ENCODE results near the gene UFSP1. TPM values are rescaled to one million over a fixed set of nuclear protein-coding genes. Genes with fewer than 3 reads are reported as not detected.
A peak's percentile ranks its signal among the peaks of the same experiment; 100 is the strongest.

The UFSP1 gene
- total RNA-seq, 1 experiment from 2014 or later, result 5.6 TPM

DNA sequence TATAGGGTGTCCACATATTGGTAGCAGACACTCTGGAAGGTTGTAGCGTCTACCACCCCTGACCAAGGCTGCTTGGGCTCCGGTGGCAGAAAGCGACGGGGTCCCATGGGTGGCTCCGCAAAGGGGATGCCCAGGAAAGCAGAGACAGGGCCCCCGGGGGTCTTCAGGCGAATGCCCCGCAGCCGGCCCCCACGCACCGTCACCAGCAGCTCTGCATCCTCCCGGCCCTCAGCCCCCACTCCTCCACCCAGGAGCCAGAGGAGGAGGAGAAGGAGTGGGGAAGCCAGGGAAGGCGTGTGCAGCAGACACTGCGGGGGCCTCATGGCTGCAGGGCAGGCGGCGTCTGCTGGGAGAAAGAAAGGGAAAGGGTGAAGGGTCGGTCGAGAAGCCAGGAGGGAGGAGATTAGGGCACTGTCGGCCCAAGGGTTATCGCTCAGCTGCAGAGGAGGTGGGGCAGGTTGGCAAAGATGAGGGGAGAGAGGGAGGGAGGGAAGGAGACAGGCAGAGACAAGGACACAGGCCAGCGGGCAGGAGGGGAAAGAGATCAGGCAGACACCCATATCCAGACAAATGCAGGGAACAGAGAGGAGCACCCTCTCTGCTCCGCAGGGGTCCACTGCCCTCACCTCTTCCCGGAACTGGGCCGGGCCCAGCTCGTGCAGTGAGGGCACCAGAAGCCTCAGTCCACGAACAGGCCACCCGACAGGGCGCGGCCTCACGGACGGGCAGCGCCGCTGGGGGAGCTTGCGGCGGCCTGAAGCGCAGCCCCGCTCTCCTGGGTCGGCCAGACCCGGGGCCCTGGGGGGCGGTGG lies 4.6 kb upstream of the UFSP1 start:
- peak overlapping the region; percentile 91 for H3K4me2 ChIP-seq (ENCODE audit: low read length)
- CTCF ChIA-PET, result interaction anchor here (1.2 to 1.4 kb wide), 4 partner anchors 165 to 262 kb away, joined by 3 to 4 read pairs (median 3); no protein-coding TSS in a partner anchor

DNA sequence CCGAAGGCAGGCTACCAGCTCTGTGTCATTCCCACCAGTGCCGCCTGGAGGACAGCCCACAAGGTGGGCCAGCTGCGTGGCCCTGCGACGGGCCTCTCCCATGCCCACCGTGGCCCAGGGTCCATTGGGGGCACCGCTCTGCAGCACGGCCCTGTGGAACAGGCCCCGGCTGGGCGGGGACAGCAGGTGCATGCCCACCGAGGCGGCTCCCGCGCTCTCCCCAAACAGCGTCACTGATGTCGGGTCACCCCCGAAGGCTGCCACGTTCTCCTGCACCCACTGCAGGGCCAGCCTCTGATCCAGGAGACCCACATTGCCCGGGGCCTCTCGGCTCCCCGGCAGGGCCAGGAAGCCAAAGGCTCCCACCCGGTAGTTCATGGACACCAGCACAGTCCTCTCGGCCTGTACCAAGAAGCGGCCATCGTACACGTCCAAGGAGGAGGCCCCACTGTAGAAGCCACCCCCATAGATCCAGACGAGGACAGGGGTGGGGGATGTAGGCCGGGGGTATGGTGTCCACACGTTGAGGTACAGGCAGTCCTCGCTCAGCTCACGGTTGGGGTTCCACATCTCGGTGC lies 3.9 kb upstream of the UFSP1 start:
- Histone ChIP-seq H2AFZ (ENCODE audit: low read depth, low read length, poor library complexity, severe bottlenecking) (no peak overlapping the region), H3K4me2 (ENCODE audit: low read length) (no peak overlapping the region), H3K4me1 (ENCODE audit: control insufficient read depth in 1 of 2, insufficient read depth in 2 of 2, low read length in 2 of 2) (peaks cover 12 to 60% of the 10 kb centered on the region in 2 experiments), H3K4me3 (replicated peaks in 1 of 2; ENCODE audit: low read depth in 1 of 2, low read length in 2 of 2) (no peak overlapping the region), H3K36me3 (ENCODE audit: control insufficient read depth in 1 of 2, insufficient read depth in 2 of 2, low read length in 2 of 2) (peaks cover 0 to 8% of the 10 kb centered on the region in 2 experiments; a peak in 1 of 4 replicates), H3K27me3 (ENCODE audit: insufficient read depth, low read length) (no peaks in the 10 kb centered on the region; the same call in 1 of the 2 replicates), H3K79me2 (ENCODE audit: insufficient read depth, low read length) (peaks cover 10% of the 10 kb centered on the region), H3K9ac (ENCODE audit: low read length) (no peak overlapping the region), H3K9me2 (ENCODE audit: insufficient read depth) (no peaks in the 10 kb centered on the region), H3K27ac (ENCODE audit: low read depth, low read length) (no peak overlapping the region), H4K20me1 (ENCODE audit: insufficient read depth) (no peaks in the 10 kb centered on the region), H3K9me3 (ENCODE audit: control insufficient read depth in 1 of 2, insufficient read depth in 1 of 2, low read depth in 1 of 2, low read length in 2 of 2) (no peaks in the 10 kb centered on the region)
- intact Hi-C loops (cut with micrococcal nuclease), result no loop called here
- no peak for ATAC-seq
- RAD21 ChIA-PET (ENCODE audit: low non-redundant PET in 1 of 2, low total read pairs in 2 of 2, uncharacterized antibody in 2 of 2, unreplicated experiment in 2 of 2), result no interaction called here
- no TSS peak for BruUV-seq (replicated peaks)
- POLR2A ChIA-PET, result interaction anchor here (0.5 kb wide), 1 partner anchor 250 kb away, joined by 4 read pairs; no protein-coding TSS in a partner anchor
- DNase-seq (ENCODE audit: low read depth, low spot score), result no peak
- CTCF ChIA-PET, result no interaction called here
- TF ChIP-seq POLR2A (IDR thresholded peaks at IDR 0.05; ENCODE audit: borderline replicate concordance, extremely low read depth, insufficient read depth, insufficient read length) (no peak), RAD21 (IDR thresholded peaks at IDR 0.05; ENCODE audit: low read depth) (no peak), EZH2phosphoT487 (IDR thresholded peaks at IDR 0.05; ENCODE audit: borderline replicate concordance) (no peak), EGR1 (IDR thresholded peaks at IDR 0.05; ENCODE audit: low read depth) (no peak), SIN3A (IDR thresholded peaks at IDR 0.05; ENCODE audit: low read depth) (no peak), SRF (IDR thresholded peaks at IDR 0.05; ENCODE audit: low read depth) (no peak), ELF1 (IDR thresholded peaks at IDR 0.05; ENCODE audit: borderline replicate concordance, low read depth) (no peak), ZNF274 (IDR thresholded peaks at IDR 0.05; ENCODE audit: low read depth, low read length) (no peak)
- TF ChIP-seq, protein P1, sequence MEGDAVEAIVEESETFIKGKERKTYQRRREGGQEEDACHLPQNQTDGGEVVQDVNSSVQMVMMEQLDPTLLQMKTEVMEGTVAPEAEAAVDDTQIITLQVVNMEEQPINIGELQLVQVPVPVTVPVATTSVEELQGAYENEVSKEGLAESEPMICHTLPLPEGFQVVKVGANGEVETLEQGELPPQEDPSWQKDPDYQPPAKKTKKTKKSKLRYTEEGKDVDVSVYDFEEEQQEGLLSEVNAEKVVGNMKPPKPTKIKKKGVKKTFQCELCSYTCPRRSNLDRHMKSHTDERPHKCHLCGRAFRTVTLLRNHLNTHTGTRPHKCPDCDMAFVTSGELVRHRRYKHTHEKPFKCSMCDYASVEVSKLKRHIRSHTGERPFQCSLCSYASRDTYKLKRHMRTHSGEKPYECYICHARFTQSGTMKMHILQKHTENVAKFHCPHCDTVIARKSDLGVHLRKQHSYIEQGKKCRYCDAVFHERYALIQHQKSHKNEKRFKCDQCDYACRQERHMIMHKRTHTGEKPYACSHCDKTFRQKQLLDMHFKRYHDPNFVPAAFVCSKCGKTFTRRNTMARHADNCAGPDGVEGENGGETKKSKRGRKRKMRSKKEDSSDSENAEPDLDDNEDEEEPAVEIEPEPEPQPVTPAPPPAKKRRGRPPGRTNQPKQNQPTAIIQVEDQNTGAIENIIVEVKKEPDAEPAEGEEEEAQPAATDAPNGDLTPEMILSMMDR (IDR thresholded peaks at IDR 0.05 in 2 of 3, conservative IDR thresholded peaks at IDR 0.05 in 1 of 3; ENCODE audit: borderline replicate concordance in 1 of 3, insufficient read depth in 1 of 3, low read depth in 2 of 3, low read length in 2 of 3), result no peak
- TF ChIP-seq, protein P2, sequence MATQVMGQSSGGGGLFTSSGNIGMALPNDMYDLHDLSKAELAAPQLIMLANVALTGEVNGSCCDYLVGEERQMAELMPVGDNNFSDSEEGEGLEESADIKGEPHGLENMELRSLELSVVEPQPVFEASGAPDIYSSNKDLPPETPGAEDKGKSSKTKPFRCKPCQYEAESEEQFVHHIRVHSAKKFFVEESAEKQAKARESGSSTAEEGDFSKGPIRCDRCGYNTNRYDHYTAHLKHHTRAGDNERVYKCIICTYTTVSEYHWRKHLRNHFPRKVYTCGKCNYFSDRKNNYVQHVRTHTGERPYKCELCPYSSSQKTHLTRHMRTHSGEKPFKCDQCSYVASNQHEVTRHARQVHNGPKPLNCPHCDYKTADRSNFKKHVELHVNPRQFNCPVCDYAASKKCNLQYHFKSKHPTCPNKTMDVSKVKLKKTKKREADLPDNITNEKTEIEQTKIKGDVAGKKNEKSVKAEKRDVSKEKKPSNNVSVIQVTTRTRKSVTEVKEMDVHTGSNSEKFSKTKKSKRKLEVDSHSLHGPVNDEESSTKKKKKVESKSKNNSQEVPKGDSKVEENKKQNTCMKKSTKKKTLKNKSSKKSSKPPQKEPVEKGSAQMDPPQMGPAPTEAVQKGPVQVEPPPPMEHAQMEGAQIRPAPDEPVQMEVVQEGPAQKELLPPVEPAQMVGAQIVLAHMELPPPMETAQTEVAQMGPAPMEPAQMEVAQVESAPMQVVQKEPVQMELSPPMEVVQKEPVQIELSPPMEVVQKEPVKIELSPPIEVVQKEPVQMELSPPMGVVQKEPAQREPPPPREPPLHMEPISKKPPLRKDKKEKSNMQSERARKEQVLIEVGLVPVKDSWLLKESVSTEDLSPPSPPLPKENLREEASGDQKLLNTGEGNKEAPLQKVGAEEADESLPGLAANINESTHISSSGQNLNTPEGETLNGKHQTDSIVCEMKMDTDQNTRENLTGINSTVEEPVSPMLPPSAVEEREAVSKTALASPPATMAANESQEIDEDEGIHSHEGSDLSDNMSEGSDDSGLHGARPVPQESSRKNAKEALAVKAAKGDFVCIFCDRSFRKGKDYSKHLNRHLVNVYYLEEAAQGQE (IDR thresholded peaks at IDR 0.05; ENCODE audit: low read depth), result no peak

More for the DNA sequence above, 4.6 kb upstream of the UFSP1 start:
- Histone ChIP-seq H3K9me2 (ENCODE audit: insufficient read depth) (no peaks in the 10 kb centered on the region), H3K9me3 (ENCODE audit: control insufficient read depth in 1 of 2, insufficient read depth in 1 of 2, low read depth in 1 of 2, low read length in 2 of 2) (no peaks in the 10 kb centered on the region), H3K9ac (ENCODE audit: low read length) (no peak overlapping the region), H3K27ac (ENCODE audit: low read depth, low read length) (no peak overlapping the region), H3K79me2 (ENCODE audit: insufficient read depth, low read length) (peaks cover 3% of the 10 kb centered on the region), H2AFZ (ENCODE audit: low read depth, low read length, poor library complexity, severe bottlenecking) (no peak overlapping the region), H4K20me1 (ENCODE audit: insufficient read depth) (no peaks in the 10 kb centered on the region), H3K27me3 (ENCODE audit: insufficient read depth, low read length) (no peaks in the 10 kb centered on the region; the same call in 1 of the 2 replicates), H3K4me1 (ENCODE audit: control insufficient read depth in 1 of 2, insufficient read depth in 2 of 2, low read length in 2 of 2) (peaks cover 12 to 53% of the 10 kb centered on the region in 2 experiments), H3K4me3 (replicated peaks in 1 of 2; ENCODE audit: low read depth in 1 of 2, low read length in 2 of 2) (peak overlapping the region in 1 of 2 experiments; percentile 60; a peak in 2 of 4 replicates), H3K36me3 (ENCODE audit: control insufficient read depth in 1 of 2, insufficient read depth in 2 of 2, low read length in 2 of 2) (peaks cover 0 to under 1% of the 10 kb centered on the region in 2 experiments; a peak in 1 of 4 replicates)
- TF ChIP-seq RAD21 (IDR thresholded peaks at IDR 0.05; ENCODE audit: low read depth), result no peak
- no peak for TF ChIP-seq TCF7L2 (IDR thresholded peaks at IDR 0.05; ENCODE audit: borderline replicate concordance, extremely low read depth, insufficient read depth, insufficient read length)
- TF ChIP-seq ELF1 (IDR thresholded peaks at IDR 0.05; ENCODE audit: borderline replicate concordance, low read depth), result no peak
- TF ChIP-seq EZH2phosphoT487 (IDR thresholded peaks at IDR 0.05; ENCODE audit: borderline replicate concordance), result no peak
- intact Hi-C loops (cut with micrococcal nuclease), result no loop called here
- no TSS peak for BruUV-seq (replicated peaks)
- ATAC-seq, result no peak
- RAD21 ChIA-PET (ENCODE audit: low non-redundant PET in 1 of 2, low total read pairs in 2 of 2, uncharacterized antibody in 2 of 2, unreplicated experiment in 2 of 2), result interaction anchor here in 1 of 2 experiments (1.4 kb wide), 1 partner anchor 389 kb away, joined by 3 read pairs; no protein-coding TSS in a partner anchor
- DNase-seq (ENCODE audit: low read depth, low spot score), result no peak
- POLR2A ChIA-PET, result interaction anchor here (1.2 kb wide), 1 partner anchor 233 kb away, joined by 3 read pairs; the partner anchor contains the start of gene SERPINE1
